Measurements from ENCODE around the gene ABLIM3.

Gene ABLIM3

GRCh38 chr5:149172261-149172660, 31.0 kb downstream of the ABLIM3 start:
- no peak overlapping the region for H2AFZ ChIP-seq (ENCODE audit: low read length, unreplicated experiment)
- H3K4me3 ChIP-seq (ENCODE audit: low read depth, low read length) = peak overlapping the region; percentile 3; the same call in 1 of the 2 replicates
- H3K27me3 ChIP-seq (ENCODE audit: insufficient read depth, low read length) = no peaks in the 10 kb centered on the region
- peaks cover 89% of the 10 kb centered on the region for H3K79me2 ChIP-seq (ENCODE audit: control insufficient read depth, insufficient read depth, low read length, unreplicated experiment)
- H3K36me3 ChIP-seq (ENCODE audit: insufficient read depth, low read length) = no peaks in the 10 kb centered on the region; the same call in 1 of the 2 replicates
- H3K27ac ChIP-seq (ENCODE audit: low read depth, low read length) = peak overlapping the region; percentile 92
- H3K4me1 ChIP-seq (ENCODE audit: control insufficient read depth, insufficient read depth, low read length, unreplicated experiment) = peaks cover 70% of the 10 kb centered on the region

GRCh38 chr5:149172709-149173505, 31.6 kb downstream of the ABLIM3 start:
- Histone ChIP-seq H3K36me3 (ENCODE audit: insufficient read depth, low read length) (no peaks in the 10 kb centered on the region), H3K79me2 (ENCODE audit: control insufficient read depth, insufficient read depth, low read length, unreplicated experiment) (peaks cover 89% of the 10 kb centered on the region), H2AFZ (ENCODE audit: low read length, unreplicated experiment) (no peak overlapping the region), H3K4me3 (ENCODE audit: low read depth, low read length) (peak overlapping the region; percentile 4; the same call in 1 of the 2 replicates), H3K4me1 (ENCODE audit: control insufficient read depth, insufficient read depth, low read length, unreplicated experiment) (peaks cover 70% of the 10 kb centered on the region), H3K27me3 (ENCODE audit: insufficient read depth, low read length) (no peaks in the 10 kb centered on the region), H3K27ac (ENCODE audit: low read depth, low read length) (peak overlapping the region; percentile 92)

- H3K4me1 ChIP-seq (ENCODE audit: control insufficient read depth, insufficient read depth, low read length, unreplicated experiment) = peaks cover 63% of the 10 kb centered on the region
- H3K79me2 ChIP-seq (ENCODE audit: control insufficient read depth, insufficient read depth, low read length, unreplicated experiment) = peaks cover 87% of the 10 kb centered on the region
- H3K4me3 ChIP-seq (ENCODE audit: low read depth, low read length) = peak overlapping the region; percentile 41; the same call in 1 of the 2 replicates
- no peak overlapping the region for H2AFZ ChIP-seq (ENCODE audit: low read length, unreplicated experiment)
- no peaks in the 10 kb centered on the region for H3K36me3 ChIP-seq (ENCODE audit: insufficient read depth, low read length)
- H3K27me3 ChIP-seq (ENCODE audit: insufficient read depth, low read length) = no peaks in the 10 kb centered on the region
- peak overlapping the region; percentile 92 for H3K27ac ChIP-seq (ENCODE audit: low read depth, low read length)
Observed at GRCh38 chr5:149174847-149175234, 33.5 kb downstream of the ABLIM3 start.

- no peaks in the 10 kb centered on the region for H3K36me3 ChIP-seq (ENCODE audit: insufficient read depth, low read length)
- H3K27ac ChIP-seq (ENCODE audit: low read depth, low read length) = peak overlapping the region; percentile 92
- H3K4me1 ChIP-seq (ENCODE audit: control insufficient read depth, insufficient read depth, low read length, unreplicated experiment) = peaks cover 59% of the 10 kb centered on the region
- H3K4me3 ChIP-seq (ENCODE audit: low read depth, low read length) = no peak overlapping the region
- H3K27me3 ChIP-seq (ENCODE audit: insufficient read depth, low read length) = no peaks in the 10 kb centered on the region
- H3K79me2 ChIP-seq (ENCODE audit: control insufficient read depth, insufficient read depth, low read length, unreplicated experiment) = peaks cover 87% of the 10 kb centered on the region
- H2AFZ ChIP-seq (ENCODE audit: low read length, unreplicated experiment) = no peak overlapping the region
Observed at GRCh38 chr5:149175346-149176105, 34.2 kb downstream of the ABLIM3 start.

- peaks cover 92% of the 10 kb centered on the region for H3K79me2 ChIP-seq (ENCODE audit: control insufficient read depth, insufficient read depth, low read length, unreplicated experiment)
Observed at GRCh38 chr5:149177339-149177843, 36.1 kb downstream of the ABLIM3 start.

GRCh38 chr5:149177911-149178565, 36.7 kb downstream of the ABLIM3 start:
- H3K36me3 ChIP-seq (ENCODE audit: insufficient read depth, low read length) = peaks cover 6% of the 10 kb centered on the region
- no peaks in the 10 kb centered on the region for H3K27me3 ChIP-seq (ENCODE audit: insufficient read depth, low read length)
- H2AFZ ChIP-seq (ENCODE audit: low read length, unreplicated experiment) = no peak overlapping the region
- peaks cover 52% of the 10 kb centered on the region for H3K4me1 ChIP-seq (ENCODE audit: control insufficient read depth, insufficient read depth, low read length, unreplicated experiment)
- peak overlapping the region; percentile 3; the same call in 1 of the 2 replicates for H3K27ac ChIP-seq (ENCODE audit: low read depth, low read length)
- no peak overlapping the region for H3K4me3 ChIP-seq (ENCODE audit: low read depth, low read length)
- H3K79me2 ChIP-seq (ENCODE audit: control insufficient read depth, insufficient read depth, low read length, unreplicated experiment) = peaks cover 91% of the 10 kb centered on the region

More at GRCh38 chr5:149177339-149177843, 36.1 kb downstream of the ABLIM3 start:
- Histone ChIP-seq H3K27me3 (ENCODE audit: insufficient read depth, low read length) (no peaks in the 10 kb centered on the region), H2AFZ (ENCODE audit: low read length, unreplicated experiment) (no peak overlapping the region), H3K4me3 (ENCODE audit: low read depth, low read length) (no peak overlapping the region), H3K4me1 (ENCODE audit: control insufficient read depth, insufficient read depth, low read length, unreplicated experiment) (peaks cover 59% of the 10 kb centered on the region), H3K27ac (ENCODE audit: low read depth, low read length) (no peak overlapping the region), H3K36me3 (ENCODE audit: insufficient read depth, low read length) (peaks cover 3% of the 10 kb centered on the region)

GRCh38 chr5:149181732-149182131, 40.4 kb downstream of the ABLIM3 start:
- Histone ChIP-seq H3K36me3 (ENCODE audit: insufficient read depth, low read length) (peaks cover 35% of the 10 kb centered on the region), H2AFZ (ENCODE audit: low read length, unreplicated experiment) (no peak overlapping the region), H3K4me1 (ENCODE audit: control insufficient read depth, insufficient read depth, low read length, unreplicated experiment) (peaks cover 26% of the 10 kb centered on the region), H3K27me3 (ENCODE audit: insufficient read depth, low read length) (no peaks in the 10 kb centered on the region), H3K4me3 (ENCODE audit: low read depth, low read length) (no peak overlapping the region), H3K27ac (ENCODE audit: low read depth, low read length) (peak overlapping the region; percentile 19; the same call in 1 of the 2 replicates), H3K79me2 (ENCODE audit: control insufficient read depth, insufficient read depth, low read length, unreplicated experiment) (peaks cover 82% of the 10 kb centered on the region)

GRCh38 chr5:149182241-149182640, 40.9 kb downstream of the ABLIM3 start:
- H3K27ac ChIP-seq (ENCODE audit: low read depth, low read length) = no peak overlapping the region
- no peak overlapping the region for H2AFZ ChIP-seq (ENCODE audit: low read length, unreplicated experiment)
- no peak overlapping the region for H3K4me3 ChIP-seq (ENCODE audit: low read depth, low read length)
- H3K27me3 ChIP-seq (ENCODE audit: insufficient read depth, low read length) = no peaks in the 10 kb centered on the region
- H3K36me3 ChIP-seq (ENCODE audit: insufficient read depth, low read length) = peaks cover 40% of the 10 kb centered on the region
- H3K4me1 ChIP-seq (ENCODE audit: control insufficient read depth, insufficient read depth, low read length, unreplicated experiment) = peaks cover 30% of the 10 kb centered on the region
- peaks cover 80% of the 10 kb centered on the region for H3K79me2 ChIP-seq (ENCODE audit: control insufficient read depth, insufficient read depth, low read length, unreplicated experiment)

- no peak overlapping the region for H3K4me3 ChIP-seq (ENCODE audit: low read depth, low read length)
- H2AFZ ChIP-seq (ENCODE audit: low read length, unreplicated experiment) = no peak overlapping the region
- H3K27ac ChIP-seq (ENCODE audit: low read depth, low read length) = no peak overlapping the region
- peaks cover 58% of the 10 kb centered on the region for H3K36me3 ChIP-seq (ENCODE audit: insufficient read depth, low read length)
- H3K27me3 ChIP-seq (ENCODE audit: insufficient read depth, low read length) = no peaks in the 10 kb centered on the region
- H3K4me1 ChIP-seq (ENCODE audit: control insufficient read depth, insufficient read depth, low read length, unreplicated experiment) = peaks cover 51% of the 10 kb centered on the region
- H3K79me2 ChIP-seq (ENCODE audit: control insufficient read depth, insufficient read depth, low read length, unreplicated experiment) = peaks cover 65% of the 10 kb centered on the region
Observed at GRCh38 chr5:149185067-149185466, 43.8 kb downstream of the ABLIM3 start.

GRCh38 chr5:149186506-149186905, 45.2 kb downstream of the ABLIM3 start:
- Histone ChIP-seq H3K27ac (ENCODE audit: low read depth, low read length) (no peak overlapping the region), H3K4me1 (ENCODE audit: control insufficient read depth, insufficient read depth, low read length, unreplicated experiment) (peaks cover 53% of the 10 kb centered on the region), H3K4me3 (ENCODE audit: low read depth, low read length) (no peak overlapping the region), H3K36me3 (ENCODE audit: insufficient read depth, low read length) (peaks cover 58% of the 10 kb centered on the region), H2AFZ (ENCODE audit: low read length, unreplicated experiment) (no peak overlapping the region), H3K79me2 (ENCODE audit: control insufficient read depth, insufficient read depth, low read length, unreplicated experiment) (peaks cover 53% of the 10 kb centered on the region), H3K27me3 (ENCODE audit: insufficient read depth, low read length) (no peaks in the 10 kb centered on the region)
